AG09319 (cell line): ENCODE data around the gene ATG14.
A peak's percentile ranks its signal among the peaks of the same experiment; 100 is the strongest.
"Not testable (repeated sequence)": the region's sequence is repeated elsewhere in the genome, so short reads cannot be mapped to it uniquely, and the experiment has no call there.

Source experiments
- DNase-seq: peaks from one replicate; pipeline ENCODE4 v3.0.0-alpha.2; 2010; ENCODE audit warnings: low read depth; ENCODE audit errors: extremely low read depth
- TF ChIP-seq, protein P1 (sequence below): IDR thresholded peaks from 2 replicates; pipeline ENCODE4 v1.5.1; 2011; ENCODE audit warnings: low read depth, mild to moderate bottlenecking, inconsistent platforms, low read length, moderate library complexity

Gene ATG14

DNA sequence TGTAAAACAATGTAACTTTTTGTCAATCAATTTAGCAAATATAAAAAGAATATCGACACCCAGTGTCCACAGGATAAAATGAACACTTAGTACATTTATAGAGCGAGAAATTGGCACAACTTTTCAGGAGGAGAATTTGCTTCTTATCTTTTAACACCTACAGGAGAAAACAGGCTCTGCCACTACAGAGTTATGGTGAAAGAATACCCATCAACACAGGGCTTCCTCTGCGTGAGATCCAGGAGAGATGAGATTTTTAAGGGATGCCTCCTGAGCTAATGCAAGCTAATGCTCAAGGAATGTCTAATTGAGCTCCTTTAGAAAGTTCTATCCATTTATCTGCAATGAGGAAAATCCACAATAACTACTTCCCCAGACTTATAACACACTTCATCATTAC is 21.0 kb upstream of the ATG14 start:
- no peak for DNase-seq
- TF ChIP-seq, protein P1, sequence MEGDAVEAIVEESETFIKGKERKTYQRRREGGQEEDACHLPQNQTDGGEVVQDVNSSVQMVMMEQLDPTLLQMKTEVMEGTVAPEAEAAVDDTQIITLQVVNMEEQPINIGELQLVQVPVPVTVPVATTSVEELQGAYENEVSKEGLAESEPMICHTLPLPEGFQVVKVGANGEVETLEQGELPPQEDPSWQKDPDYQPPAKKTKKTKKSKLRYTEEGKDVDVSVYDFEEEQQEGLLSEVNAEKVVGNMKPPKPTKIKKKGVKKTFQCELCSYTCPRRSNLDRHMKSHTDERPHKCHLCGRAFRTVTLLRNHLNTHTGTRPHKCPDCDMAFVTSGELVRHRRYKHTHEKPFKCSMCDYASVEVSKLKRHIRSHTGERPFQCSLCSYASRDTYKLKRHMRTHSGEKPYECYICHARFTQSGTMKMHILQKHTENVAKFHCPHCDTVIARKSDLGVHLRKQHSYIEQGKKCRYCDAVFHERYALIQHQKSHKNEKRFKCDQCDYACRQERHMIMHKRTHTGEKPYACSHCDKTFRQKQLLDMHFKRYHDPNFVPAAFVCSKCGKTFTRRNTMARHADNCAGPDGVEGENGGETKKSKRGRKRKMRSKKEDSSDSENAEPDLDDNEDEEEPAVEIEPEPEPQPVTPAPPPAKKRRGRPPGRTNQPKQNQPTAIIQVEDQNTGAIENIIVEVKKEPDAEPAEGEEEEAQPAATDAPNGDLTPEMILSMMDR, result no peak

DNA sequence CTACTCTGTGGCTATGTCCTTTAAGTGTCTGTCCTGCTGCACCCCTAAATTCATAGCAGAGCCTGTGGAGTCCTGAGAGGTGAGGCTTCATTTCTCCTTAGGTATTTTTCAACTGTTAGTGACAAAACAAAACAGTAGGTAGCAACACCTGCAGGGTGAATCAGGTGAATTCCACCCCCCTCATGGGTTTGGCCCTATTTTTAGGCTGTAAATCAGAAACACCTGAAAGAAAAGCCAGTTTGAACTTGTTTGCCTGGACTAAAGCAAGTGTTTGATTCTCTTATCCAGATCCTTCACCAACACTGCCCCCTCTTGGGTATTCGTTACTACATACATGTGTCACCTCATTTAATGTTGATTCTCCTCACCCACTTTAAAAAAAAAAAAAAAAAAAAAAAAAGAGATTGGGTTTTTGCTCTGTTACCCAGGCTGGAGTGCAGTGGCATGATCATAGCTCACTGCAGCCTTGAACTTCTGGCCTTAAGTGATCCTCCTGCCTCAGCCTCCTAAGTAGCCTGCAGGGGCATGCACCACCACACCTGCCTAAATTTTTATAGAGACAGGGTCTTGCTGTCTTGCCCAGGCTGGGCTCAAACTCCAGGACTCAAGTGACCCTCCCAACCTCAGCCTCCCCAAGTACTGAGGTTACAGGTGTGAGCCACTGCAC is 18.5 kb upstream of the ATG14 start:
- peak; percentile 66 for DNase-seq
- TF ChIP-seq, protein P1, result peak; percentile 47

DNA sequence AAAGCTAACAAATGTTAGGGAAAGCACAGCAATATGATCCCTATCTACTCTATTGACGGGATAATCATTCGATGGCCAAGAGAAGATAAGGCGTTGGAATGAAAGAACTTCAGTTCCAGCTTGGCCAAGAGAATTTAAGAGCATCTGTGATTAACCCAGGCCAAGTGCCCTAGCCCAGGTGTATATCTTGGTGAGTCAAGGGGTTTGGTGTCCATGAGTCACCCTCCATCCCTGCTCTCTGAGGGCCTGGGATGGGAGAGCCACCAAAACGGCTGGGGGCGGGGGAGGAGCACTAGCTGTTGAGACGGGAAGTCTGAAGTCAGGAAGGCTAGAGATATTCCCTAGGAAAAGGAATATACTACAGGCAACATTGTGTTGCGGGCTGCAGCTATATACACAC is 15.8 kb upstream of the ATG14 start:
- TF ChIP-seq, protein P1, result no peak
- DNase-seq, result no peak

DNA sequence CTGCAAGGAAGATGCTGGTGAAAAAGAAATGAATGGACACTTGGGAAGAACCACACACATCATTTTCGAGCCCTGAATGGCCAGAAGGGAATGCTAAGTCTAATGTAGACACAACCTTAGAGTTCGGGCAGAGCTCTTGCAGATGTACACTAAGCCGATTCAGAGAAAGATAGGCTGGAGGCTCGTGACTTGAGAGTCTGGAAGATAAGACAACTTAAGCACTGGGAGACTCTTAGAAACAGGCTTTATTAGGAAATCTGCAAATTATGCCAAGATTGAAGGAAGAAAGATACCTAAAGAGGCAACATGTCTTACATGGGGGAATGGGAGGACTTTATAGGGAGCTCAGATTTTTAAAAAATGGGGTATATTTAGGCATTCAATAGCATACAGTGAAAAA is 15.3 kb upstream of the ATG14 start:
- DNase-seq, result no peak
- TF ChIP-seq, protein P1, result no peak

DNA sequence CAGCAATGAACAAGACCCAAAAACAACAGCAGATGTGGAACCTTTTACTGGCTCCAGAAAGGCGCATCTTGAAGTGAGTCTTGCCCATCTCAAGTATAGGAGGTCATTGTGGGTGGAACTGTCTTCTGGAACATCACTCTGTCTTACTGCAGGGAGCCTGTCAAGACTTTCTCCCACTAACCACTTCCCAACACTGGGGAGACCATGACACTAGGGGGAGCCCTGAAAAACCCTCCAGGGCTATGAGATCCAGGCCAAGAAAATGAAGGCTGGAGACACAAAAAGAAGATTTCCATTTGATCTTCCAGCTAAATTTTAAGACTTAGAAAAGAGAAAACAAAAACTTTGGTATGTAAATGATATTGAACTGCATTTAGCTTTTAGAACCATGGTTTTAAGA is 13.5 kb upstream of the ATG14 start:
- TF ChIP-seq, protein P1, result no peak
- no peak for DNase-seq

DNA sequence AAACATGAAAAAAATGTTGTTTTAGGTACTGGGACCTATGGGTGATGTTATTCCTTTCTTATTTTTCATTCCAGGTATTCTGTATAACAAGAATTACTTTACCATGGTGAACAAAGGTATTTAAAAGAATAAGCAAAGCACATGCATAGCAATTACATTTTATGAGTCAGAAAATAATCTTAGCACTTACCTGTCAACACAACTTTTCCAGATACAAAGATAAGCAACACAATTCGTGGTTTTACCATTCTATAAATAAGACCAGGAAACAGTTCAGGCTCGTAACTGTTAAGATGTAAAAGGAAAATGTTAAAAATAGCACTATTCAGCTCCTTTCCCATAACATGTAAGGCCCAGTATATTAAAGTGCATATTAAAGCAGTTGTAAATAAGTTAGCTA is 12.3 kb upstream of the ATG14 start:
- TF ChIP-seq, protein P1, result no peak

GRCh38 chr14:55422338-55422737 is 10.7 kb upstream of the ATG14 start:
- DNase-seq, result not testable (repeated sequence)

More for the DNA sequence above, 12.3 kb upstream of the ATG14 start:
- DNase-seq, result no peak

GRCh38 chr14:55419663-55420062 is 8.0 kb upstream of the ATG14 start:
- TF ChIP-seq, protein P1, result no peak
- DNase-seq, result no peak
